ENCODE data around the gene VPS54. TPM values are rescaled to one million over a fixed set of nuclear protein-coding genes. Genes with fewer than 3 reads are reported as not detected.
"Not testable (repeated sequence)": the region's sequence is repeated elsewhere in the genome, so short reads cannot be mapped to it uniquely, and the experiment has no call there.

VPS54 gene
- total RNA-seq, 2 donors from 2014 or later: 17.8 to 22.8 TPM

DNA sequence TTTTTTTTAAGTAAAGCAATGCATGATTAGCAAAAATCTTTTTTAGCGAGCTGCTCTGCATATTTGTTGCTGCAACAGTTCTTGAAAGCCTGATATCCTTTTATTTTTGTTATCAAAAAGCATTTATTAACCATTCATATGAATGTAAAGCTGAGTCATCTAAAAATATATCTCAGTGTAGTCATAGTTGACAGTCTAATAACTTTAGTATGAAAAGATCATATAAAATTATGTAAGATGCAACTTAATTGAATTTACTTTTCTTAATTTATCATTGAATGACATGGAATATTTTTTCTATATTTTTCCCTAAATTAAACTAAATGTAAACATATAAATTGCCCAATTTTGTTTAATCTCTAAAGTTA is 169.0 kb downstream of the VPS54 start:
- intact Hi-C loops (cut with DNase I): no loop called here
- WGBS, 2 donors: 73 to 81% methylated on average over 1 of the region's 1 CpG

DNA sequence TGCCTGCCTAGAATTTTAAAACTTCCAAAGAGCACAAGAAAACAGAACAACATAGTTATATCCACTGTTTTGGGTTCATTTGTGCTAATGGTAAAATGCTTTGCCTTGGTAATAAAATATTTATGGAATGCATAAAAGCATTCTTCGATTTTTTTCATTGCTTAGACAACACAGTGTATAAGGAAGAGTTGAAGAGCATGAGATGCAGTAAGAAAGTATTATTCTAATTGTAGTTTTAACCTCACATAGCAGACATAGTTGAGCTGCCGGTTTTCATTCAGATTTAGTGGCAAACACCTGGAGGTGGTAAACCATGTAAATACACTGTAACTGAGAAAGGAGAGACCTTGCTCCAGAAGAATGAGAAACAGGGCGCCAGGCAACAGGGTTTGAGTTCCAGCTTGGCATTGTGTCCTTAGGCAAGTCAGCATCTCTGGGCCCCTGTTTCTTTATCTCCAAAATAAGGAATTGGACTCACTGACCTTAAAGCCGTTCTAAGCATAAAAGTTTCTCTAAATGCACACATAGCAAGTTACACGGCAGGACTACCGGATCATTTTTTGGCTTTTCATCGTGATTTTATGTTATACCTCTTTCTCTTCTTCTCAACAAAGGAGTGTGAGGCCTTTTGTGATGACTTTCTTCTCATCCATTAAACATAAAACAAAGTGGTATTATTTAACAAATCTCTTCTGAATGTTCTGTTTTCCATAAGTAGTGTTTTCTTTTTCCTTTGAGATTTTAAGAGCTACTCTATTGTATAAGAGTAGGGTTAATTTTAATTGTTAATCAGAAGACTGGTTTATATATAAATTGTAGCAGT is 169.6 kb downstream of the VPS54 start:
- no peak for DNase-seq
- Histone ChIP-seq H3K27me3 (no peaks in the 10 kb centered on the region), H3K27ac (no peak overlapping the region), H3K9me3 (no peaks in the 10 kb centered on the region), H3K4me1 (peaks cover 44% of the 10 kb centered on the region), H3K36me3 (replicated peaks in 1 of 2; ENCODE audit: insufficient read depth in 1 of 2, low read depth in 2 of 2) (no peaks in the 10 kb centered on the region), H3K4me3 (no peak overlapping the region)
- WGBS, 2 donors: 54 to 56% methylated on average over 7 of the region's 7 CpGs
- TF ChIP-seq, protein P1, sequence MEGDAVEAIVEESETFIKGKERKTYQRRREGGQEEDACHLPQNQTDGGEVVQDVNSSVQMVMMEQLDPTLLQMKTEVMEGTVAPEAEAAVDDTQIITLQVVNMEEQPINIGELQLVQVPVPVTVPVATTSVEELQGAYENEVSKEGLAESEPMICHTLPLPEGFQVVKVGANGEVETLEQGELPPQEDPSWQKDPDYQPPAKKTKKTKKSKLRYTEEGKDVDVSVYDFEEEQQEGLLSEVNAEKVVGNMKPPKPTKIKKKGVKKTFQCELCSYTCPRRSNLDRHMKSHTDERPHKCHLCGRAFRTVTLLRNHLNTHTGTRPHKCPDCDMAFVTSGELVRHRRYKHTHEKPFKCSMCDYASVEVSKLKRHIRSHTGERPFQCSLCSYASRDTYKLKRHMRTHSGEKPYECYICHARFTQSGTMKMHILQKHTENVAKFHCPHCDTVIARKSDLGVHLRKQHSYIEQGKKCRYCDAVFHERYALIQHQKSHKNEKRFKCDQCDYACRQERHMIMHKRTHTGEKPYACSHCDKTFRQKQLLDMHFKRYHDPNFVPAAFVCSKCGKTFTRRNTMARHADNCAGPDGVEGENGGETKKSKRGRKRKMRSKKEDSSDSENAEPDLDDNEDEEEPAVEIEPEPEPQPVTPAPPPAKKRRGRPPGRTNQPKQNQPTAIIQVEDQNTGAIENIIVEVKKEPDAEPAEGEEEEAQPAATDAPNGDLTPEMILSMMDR (IDR thresholded peaks at IDR 0.05): no peak
- no peak for TF ChIP-seq POLR2A (IDR thresholded peaks at IDR 0.05)
- no peak for ATAC-seq
- intact Hi-C loops (cut with DNase I): no loop called here

More for the DNA sequence above, 169.0 kb downstream of the VPS54 start:
- DNase-seq: no peak
- ATAC-seq: no peak
- H3K36me3 ChIP-seq (replicated peaks in 1 of 2; ENCODE audit: insufficient read depth in 1 of 2, low read depth in 2 of 2): no peaks in the 10 kb centered on the region
- no peak for TF ChIP-seq POLR2A (IDR thresholded peaks at IDR 0.05)
- TF ChIP-seq, protein P1 (IDR thresholded peaks at IDR 0.05): no peak
- H3K4me3 ChIP-seq: no peak overlapping the region
- no peak overlapping the region for H3K27ac ChIP-seq
- no peaks in the 10 kb centered on the region for H3K9me3 ChIP-seq
- H3K27me3 ChIP-seq: no peaks in the 10 kb centered on the region
- peaks cover 39% of the 10 kb centered on the region for H3K4me1 ChIP-seq

DNA sequence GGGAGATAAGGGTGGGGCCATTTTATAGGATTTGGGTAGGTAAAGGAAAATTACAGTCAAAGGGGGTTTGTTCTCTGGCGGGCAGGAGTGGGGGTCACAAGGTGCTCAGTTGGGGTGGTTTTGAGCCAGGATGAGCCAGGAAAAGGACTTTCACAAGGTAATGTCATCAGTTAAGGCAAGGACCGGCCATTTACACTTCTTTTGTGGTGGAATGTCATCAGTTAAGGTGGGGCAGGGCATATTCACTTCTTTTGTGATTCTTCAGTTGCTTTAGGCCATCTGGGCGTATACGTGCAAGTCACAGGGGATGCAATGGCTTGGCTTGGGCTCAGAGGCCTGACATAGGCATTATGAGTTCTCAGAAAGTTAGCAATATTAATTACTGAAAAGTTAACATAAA is 171.7 kb downstream of the VPS54 start:
- WGBS, 2 donors: 96 to 97% methylated on average over 4 of the region's 4 CpGs
- H3K4me3 ChIP-seq; DNase-seq; ATAC-seq; H3K27me3 ChIP-seq; H3K36me3 ChIP-seq (replicated peaks in 1 of 2; ENCODE audit: insufficient read depth in 1 of 2, low read depth in 2 of 2); H3K27ac ChIP-seq; intact Hi-C loops (cut with DNase I); H3K9me3 ChIP-seq: not testable (repeated sequence)
- peaks cover 45% of the 10 kb centered on the region for H3K4me1 ChIP-seq

- DNase-seq (no peak), ATAC-seq (no peak)
- Histone ChIP-seq H3K27ac (no peak overlapping the region), H3K36me3 (replicated peaks in 1 of 2; ENCODE audit: insufficient read depth in 1 of 2, low read depth in 2 of 2) (no peaks in the 10 kb centered on the region), H3K4me1 (peaks cover 39% of the 10 kb centered on the region), H3K27me3 (no peaks in the 10 kb centered on the region), H3K4me3 (no peak overlapping the region), H3K9me3 (no peaks in the 10 kb centered on the region)
- 38 to 39% methylated on average over 1 of the region's 1 CpG for WGBS, 2 donors
- intact Hi-C loops (cut with DNase I): no loop called here
- no peak for TF ChIP-seq POLR2A (IDR thresholded peaks at IDR 0.05)
- TF ChIP-seq, protein P1 (IDR thresholded peaks at IDR 0.05): no peak
Measured at GRCh38 chr2:63846487-63846886, 172.7 kb downstream of the VPS54 start.

- no peak for TF ChIP-seq POLR2A (IDR thresholded peaks at IDR 0.05)
- TF ChIP-seq, protein P1 (IDR thresholded peaks at IDR 0.05): no peak
- Histone ChIP-seq H3K4me1 (peaks cover 39% of the 10 kb centered on the region), H3K9me3 (no peaks in the 10 kb centered on the region), H3K4me3 (no peak overlapping the region), H3K27me3 (no peaks in the 10 kb centered on the region), H3K27ac (no peak overlapping the region), H3K36me3 (replicated peaks in 1 of 2; ENCODE audit: insufficient read depth in 1 of 2, low read depth in 2 of 2) (no peaks in the 10 kb centered on the region)
- intact Hi-C loops (cut with DNase I): no loop called here
- ATAC-seq: no peak
- no peak for DNase-seq
- WGBS, 2 donors: 94 to 100% methylated on average over 3 of the region's 3 CpGs
Measured at GRCh38 chr2:63845866-63846265, 173.4 kb downstream of the VPS54 start.
